ENCODE measurements around the gene CHGA.

CHGA gene

GRCh38 chr14:92880351-92880750 lies 42.6 kb upstream of the CHGA start:
- Histone ChIP-seq H3K36me3 (ENCODE audit: insufficient read depth, low read length) (no peaks in the 10 kb centered on the region), H3K9ac (ENCODE audit: low read depth, low read length) (no peak overlapping the region), H3K9me3 (ENCODE audit: insufficient read depth, low read length, severe bottlenecking) (no peaks in the 10 kb centered on the region), H2AFZ (ENCODE audit: low read depth, low read length) (no peak overlapping the region), H3K4me1 (ENCODE audit: insufficient read depth, low read length) (no peaks in the 10 kb centered on the region), H3K79me2 (ENCODE audit: insufficient read depth, low read length) (no peaks in the 10 kb centered on the region), H3K27me3 (ENCODE audit: insufficient read depth, low read length, poor library complexity) (peaks cover 2% of the 10 kb centered on the region), H3K27ac (ENCODE audit: low read length) (no peak overlapping the region), H4K20me1 (ENCODE audit: insufficient read depth, low read length) (no peaks in the 10 kb centered on the region), H3K4me2 (ENCODE audit: insufficient read depth, low read length) (no peak overlapping the region), H3K4me3 (ENCODE audit: low read depth in 1 of 2, low read length in 2 of 2) (no peak overlapping the region)
- no peak for TF ChIP-seq EZH2 (IDR thresholded peaks at IDR 0.05; ENCODE audit: borderline replicate concordance, low read depth, low read length, severe bottlenecking)
- no peak for TF ChIP-seq CTCF (IDR thresholded peaks at IDR 0.05; ENCODE audit: borderline replicate concordance, extremely low read depth, low read length, poor library complexity, severe bottlenecking)
- ATAC-seq (ENCODE audit: insufficient read depth, low read depth) (no peak), DNase-seq (no peak)

- H4K20me1 ChIP-seq (ENCODE audit: insufficient read depth, low read length), result no peaks in the 10 kb centered on the region
- no peak overlapping the region for H3K27ac ChIP-seq (ENCODE audit: low read length)
- H3K4me2 ChIP-seq (ENCODE audit: insufficient read depth, low read length), result no peak overlapping the region
- TF ChIP-seq CTCF (IDR thresholded peaks at IDR 0.05; ENCODE audit: borderline replicate concordance, extremely low read depth, low read length, poor library complexity, severe bottlenecking), result no peak
- no peak for TF ChIP-seq EZH2 (IDR thresholded peaks at IDR 0.05; ENCODE audit: borderline replicate concordance, low read depth, low read length, severe bottlenecking)
- no peak overlapping the region for H3K9ac ChIP-seq (ENCODE audit: low read depth, low read length)
- no peaks in the 10 kb centered on the region for H3K36me3 ChIP-seq (ENCODE audit: insufficient read depth, low read length)
- no peaks in the 10 kb centered on the region for H3K79me2 ChIP-seq (ENCODE audit: insufficient read depth, low read length)
- no peaks in the 10 kb centered on the region for H3K4me1 ChIP-seq (ENCODE audit: insufficient read depth, low read length)
- peaks cover 3% of the 10 kb centered on the region for H3K27me3 ChIP-seq (ENCODE audit: insufficient read depth, low read length, poor library complexity)
- no peak overlapping the region for H3K4me3 ChIP-seq (ENCODE audit: low read depth in 1 of 2, low read length in 2 of 2)
- H2AFZ ChIP-seq (ENCODE audit: low read depth, low read length), result no peak overlapping the region
- no peak for DNase-seq
- ATAC-seq (ENCODE audit: insufficient read depth, low read depth), result no peak
- no peaks in the 10 kb centered on the region for H3K9me3 ChIP-seq (ENCODE audit: insufficient read depth, low read length, severe bottlenecking)
Measured at GRCh38 chr14:92880851-92881250, 42.1 kb upstream of the CHGA start.

GRCh38 chr14:92883066-92883465 lies 39.9 kb upstream of the CHGA start:
- no peak overlapping the region for H2AFZ ChIP-seq (ENCODE audit: low read depth, low read length)
- no peaks in the 10 kb centered on the region for H4K20me1 ChIP-seq (ENCODE audit: insufficient read depth, low read length)
- no peaks in the 10 kb centered on the region for H3K9me3 ChIP-seq (ENCODE audit: insufficient read depth, low read length, severe bottlenecking)
- no peak for ATAC-seq (ENCODE audit: insufficient read depth, low read depth)
- no peaks in the 10 kb centered on the region for H3K36me3 ChIP-seq (ENCODE audit: insufficient read depth, low read length)
- peaks cover 3% of the 10 kb centered on the region for H3K27me3 ChIP-seq (ENCODE audit: insufficient read depth, low read length, poor library complexity)
- H3K79me2 ChIP-seq (ENCODE audit: insufficient read depth, low read length), result no peaks in the 10 kb centered on the region
- H3K4me1 ChIP-seq (ENCODE audit: insufficient read depth, low read length), result no peaks in the 10 kb centered on the region
- TF ChIP-seq CTCF (IDR thresholded peaks at IDR 0.05; ENCODE audit: borderline replicate concordance, extremely low read depth, low read length, poor library complexity, severe bottlenecking), result no peak
- H3K27ac ChIP-seq (ENCODE audit: low read length), result no peak overlapping the region
- H3K9ac ChIP-seq (ENCODE audit: low read depth, low read length), result no peak overlapping the region
- H3K4me3 ChIP-seq (ENCODE audit: low read depth in 1 of 2, low read length in 2 of 2), result no peak overlapping the region
- DNase-seq, result no peak
- H3K4me2 ChIP-seq (ENCODE audit: insufficient read depth, low read length), result no peak overlapping the region

GRCh38 chr14:92884410-92884809 lies 38.5 kb upstream of the CHGA start:
- Histone ChIP-seq H3K27me3 (ENCODE audit: insufficient read depth, low read length, poor library complexity) (peaks cover 3% of the 10 kb centered on the region), H3K27ac (ENCODE audit: low read length) (no peak overlapping the region), H3K9me3 (ENCODE audit: insufficient read depth, low read length, severe bottlenecking) (no peaks in the 10 kb centered on the region), H3K4me1 (ENCODE audit: insufficient read depth, low read length) (no peaks in the 10 kb centered on the region), H3K4me3 (ENCODE audit: low read depth in 1 of 2, low read length in 2 of 2) (no peak overlapping the region), H2AFZ (ENCODE audit: low read depth, low read length) (no peak overlapping the region), H4K20me1 (ENCODE audit: insufficient read depth, low read length) (no peaks in the 10 kb centered on the region), H3K9ac (ENCODE audit: low read depth, low read length) (no peak overlapping the region), H3K36me3 (ENCODE audit: insufficient read depth, low read length) (no peaks in the 10 kb centered on the region), H3K4me2 (ENCODE audit: insufficient read depth, low read length) (no peak overlapping the region), H3K79me2 (ENCODE audit: insufficient read depth, low read length) (no peaks in the 10 kb centered on the region)
- DNase-seq (no peak), ATAC-seq (ENCODE audit: insufficient read depth, low read depth) (no peak)
- TF ChIP-seq EZH2 (IDR thresholded peaks at IDR 0.05; ENCODE audit: borderline replicate concordance, low read depth, low read length, severe bottlenecking) (no peak), CTCF (IDR thresholded peaks at IDR 0.05; ENCODE audit: borderline replicate concordance, extremely low read depth, low read length, poor library complexity, severe bottlenecking) (no peak)

Measured in DND-41 (cell line).